H1 (cell line): Measurements from ENCODE around the gene NASP. TPM values are rescaled to one million over a fixed set of nuclear protein-coding genes. Genes with fewer than 3 reads are reported as not detected.

Experiments
- CTCF ChIA-PET: fragments of 300-600 bp; sonication (Branson Sonifier 250); formaldehyde crosslinking; loops from one replicate; lab custom pipeline; 2021; ENCODE audit not compliant: partially characterized antibody; lab: Charles Lee
- POLR2A ChIA-PET: fragments of 300-600 bp; sonication (Branson Sonifier 250); formaldehyde crosslinking; loops from one replicate; lab custom pipeline; 2021; ENCODE audit warnings: inconsistent platforms; ENCODE audit not compliant: partially characterized antibody; lab: Charles Lee
- DNase-seq, 2 experiments: peaks; one replicate each; pipeline versions ENCODE4 v3.0.0 to v3.0.0-alpha.2; 2010 to 2022; ENCODE audit warnings: low spot score in 2 of 2, low read depth in 1 of 2, mixed read lengths in 1 of 2
- FAIRE-seq: peaks from 2 replicates; lab custom pipeline; 2011; peaks lifted over from hg19 to GRCh38; lab: Jason Lieb, UNC
- H2AFZ ChIP-seq: 2 replicates; pipeline ENCODE4 v1.8.1; 2012; ENCODE audit warnings: low read length, inconsistent platforms
- H2AK5ac ChIP-seq: 2 replicates; pipeline ENCODE4 v1.6.1; 2013; ENCODE audit warnings: low read depth, low read length
- H2BK120ac ChIP-seq: replicated peaks from 2 replicates; pipeline ENCODE3; 2013; ENCODE audit warnings: low read depth, low read length, inconsistent platforms
- H2BK12ac ChIP-seq: 2 replicates; pipeline ENCODE4 v1.6.1; 2013; ENCODE audit warnings: low read depth, low read length
- H2BK15ac ChIP-seq: 2 replicates; pipeline ENCODE4 v1.6.1; 2013; ENCODE audit warnings: low read length
- H2BK20ac ChIP-seq: 2 replicates; pipeline ENCODE4 v1.6.1; 2013; ENCODE audit warnings: low read length
- H2BK5ac ChIP-seq: 2 replicates; pipeline ENCODE4 v1.6.1; 2013; ENCODE audit warnings: low read depth, low read length
- H3K14ac ChIP-seq: 2 replicates; pipeline ENCODE4 v1.6.1; 2013; ENCODE audit warnings: inconsistent platforms; ENCODE audit not compliant: insufficient read length
- H3K18ac ChIP-seq: 2 replicates; pipeline ENCODE4 v1.6.1; 2013; ENCODE audit warnings: low read length; ENCODE audit errors: extremely low read depth
- H3K23ac ChIP-seq: 2 replicates; pipeline ENCODE4 v1.6.1; 2013; ENCODE audit warnings: inconsistent platforms; ENCODE audit not compliant: insufficient read length
- H3K23me2 ChIP-seq: 2 replicates; pipeline ENCODE4 v1.6.1; 2013; ENCODE audit warnings: low read depth, low read length
- H3K27ac ChIP-seq: 2 replicates; pipeline ENCODE4 v1.6.1; 2011; ENCODE audit warnings: low read depth, low read length, inconsistent platforms
- H3K27me3 ChIP-seq, 4 experiments: replicated peaks in 1 of 4; 1 replicate in 1 of 4; 2 replicates in 3 of 4; pipeline versions ENCODE4 v1.6.1 to v1.8.1; 2011 to 2013; ENCODE audit warnings: low read length in 3 of 4, mild to moderate bottlenecking in 3 of 4, inconsistent platforms in 2 of 4, mixed read lengths in 2 of 4, moderate library complexity in 1 of 4; ENCODE audit not compliant: control insufficient read depth in 3 of 4, insufficient read depth in 3 of 4; ENCODE audit errors: extremely low read depth in 1 of 4
- H3K36me3 ChIP-seq, 4 experiments: 2 replicates each; pipeline versions ENCODE4 v1.6.1 to v1.8.1; 2011 to 2013; ENCODE audit warnings: mild to moderate bottlenecking in 4 of 4, low read length in 3 of 4, moderate library complexity in 2 of 4, control low read depth in 1 of 4, inconsistent platforms in 1 of 4; ENCODE audit not compliant: insufficient read depth in 4 of 4, control insufficient read depth in 2 of 4
- H3K4ac ChIP-seq: replicated peaks from 2 replicates; pipeline ENCODE3; 2013; ENCODE audit warnings: low read length, low read depth, mixed read lengths, inconsistent platforms; ENCODE audit not compliant: insufficient read length
- H3K4me1 ChIP-seq, 4 experiments: replicated peaks in 1 of 4; 1 replicate in 1 of 4; 2 replicates in 3 of 4; pipeline versions ENCODE4 v1.6.1 to v1.8.1; 2011 to 2013; ENCODE audit warnings: low read length in 3 of 4, inconsistent platforms in 2 of 4, mixed read lengths in 1 of 4; ENCODE audit not compliant: insufficient read depth in 4 of 4, control insufficient read depth in 3 of 4
- H3K4me2 ChIP-seq, 2 experiments: 2 replicates each; pipeline versions ENCODE4 v1.6.1 to v1.8.1; 2011 to 2013; ENCODE audit warnings: low read depth in 2 of 2, low read length in 2 of 2, control low read depth in 1 of 2, inconsistent platforms in 1 of 2, mild to moderate bottlenecking in 1 of 2; ENCODE audit not compliant: insufficient read depth in 1 of 2
- H3K4me3 ChIP-seq, 4 experiments: fragments of 200-600, 300-600 bp in 1 of 4; sonication (generic), shearing (Covaris generic), sonication (Bioruptor Twin) in 1 of 4; 2 replicates each; pipeline versions ENCODE4 v1.5.1 to v1.8.1; 2011 to 2016; ENCODE audit warnings: low read length in 4 of 4, low read depth in 3 of 4, control low read depth in 2 of 4, inconsistent platforms in 2 of 4, mild to moderate bottlenecking in 2 of 4, mixed read lengths in 1 of 4, moderate library complexity in 1 of 4; ENCODE audit not compliant: insufficient read depth in 2 of 4; ENCODE audit errors: extremely low read depth in 1 of 4
- H3K56ac ChIP-seq: replicated peaks from 2 replicates; pipeline ENCODE3; 2013; ENCODE audit warnings: low read depth, mild to moderate bottlenecking, mixed read lengths, low read length, inconsistent platforms; ENCODE audit not compliant: insufficient read length
- H3K79me1 ChIP-seq: 2 replicates; pipeline ENCODE4 v1.6.1; 2013; ENCODE audit warnings: low read depth, low read length, control low read depth
- H3K79me2 ChIP-seq, 2 experiments: 2 replicates each; pipeline versions ENCODE4 v1.6.1 to v1.8.1; 2012 to 2013; ENCODE audit warnings: low read length in 2 of 2, mild to moderate bottlenecking in 2 of 2, inconsistent platforms in 1 of 2; ENCODE audit not compliant: insufficient read depth in 2 of 2, control insufficient read depth in 1 of 2
- H3K9ac ChIP-seq, 4 experiments: replicated peaks in 1 of 4; 1 replicate in 1 of 4; 2 replicates in 3 of 4; pipeline versions ENCODE4 v1.6.1 to v1.8.1; 2011 to 2013; ENCODE audit warnings: low read depth in 3 of 4, low read length in 3 of 4, control low read depth in 2 of 4, mild to moderate bottlenecking in 2 of 4, moderate library complexity in 2 of 4, inconsistent platforms in 1 of 4; ENCODE audit errors: extremely low read depth in 1 of 4
- H3K9me3 ChIP-seq, 2 experiments: 2 replicates each; pipeline versions ENCODE4 v1.6.1 to v1.8.1; 2012 to 2013; ENCODE audit warnings: mild to moderate bottlenecking in 2 of 2, moderate library complexity in 2 of 2, control low read depth in 1 of 2, inconsistent platforms in 1 of 2, low read depth in 1 of 2, low read length in 1 of 2, mixed read lengths in 1 of 2; ENCODE audit not compliant: insufficient read depth in 2 of 2
- H4K20me1 ChIP-seq, 2 experiments: replicated peaks in 1 of 2; 2 replicates each; pipeline versions ENCODE3 to v1.8.1; 2011 to 2013; ENCODE audit warnings: inconsistent platforms in 2 of 2, low read length in 2 of 2, mild to moderate bottlenecking in 1 of 2; ENCODE audit not compliant: insufficient read depth in 2 of 2, control insufficient read depth in 1 of 2
- H4K5ac ChIP-seq: 2 replicates; pipeline ENCODE4 v1.6.1; 2013; ENCODE audit warnings: low read length, low read depth, mixed read lengths, inconsistent platforms; ENCODE audit not compliant: insufficient read length
- H4K8ac ChIP-seq: 2 replicates; pipeline ENCODE4 v1.8.0; 2013; ENCODE audit warnings: mild to moderate bottlenecking, moderate library complexity, low read length, inconsistent platforms; ENCODE audit not compliant: insufficient read depth; ENCODE audit errors: extremely low read depth
- H4K91ac ChIP-seq: replicated peaks from 2 replicates; pipeline ENCODE3; 2013; ENCODE audit warnings: low read length, mixed read lengths, inconsistent platforms; ENCODE audit not compliant: insufficient read length
- BCL11A ChIP-seq, 2 experiments: IDR thresholded peaks; one replicate each; pipeline ENCODE4 v1.6.1; 2011; ENCODE audit warnings: low read depth in 2 of 2, low read length in 2 of 2, mild to moderate bottlenecking in 2 of 2
- E2F6 ChIP-seq: IDR thresholded peaks from 2 replicates; pipeline ENCODE4 v1.6.1; 2012; ENCODE audit warnings: inconsistent platforms
- EP300 ChIP-seq, 2 experiments: IDR thresholded peaks; 1 replicate in 1 of 2; 2 replicates in 1 of 2; pipeline ENCODE4 v1.6.1; 2011 to 2012; ENCODE audit warnings: low read depth in 2 of 2, low read length in 2 of 2, mild to moderate bottlenecking in 2 of 2, borderline replicate concordance in 1 of 2, inconsistent platforms in 1 of 2, moderate library complexity in 1 of 2
- NANOG ChIP-seq: IDR thresholded peaks from 2 replicates; pipeline ENCODE4 v1.6.1; 2011; ENCODE audit warnings: low read length, low read depth, mild to moderate bottlenecking, inconsistent platforms; ENCODE audit not compliant: insufficient read depth, poor library complexity, severe bottlenecking
- PHF8 ChIP-seq: fragments of 200-600 bp; sonication (generic); conservative IDR thresholded peaks from 2 replicates; pipeline ENCODE4 v1.7.1; 2012; ENCODE audit warnings: low read depth, mild to moderate bottlenecking, inconsistent platforms, low read length, moderate library complexity
- SRF ChIP-seq: IDR thresholded peaks from 2 replicates; pipeline ENCODE4 v1.6.1; 2011; ENCODE audit warnings: mild to moderate bottlenecking, low read depth, low read length, moderate library complexity
- TAF1 ChIP-seq: IDR thresholded peaks from 2 replicates; pipeline ENCODE4 v1.6.1; 2011; ENCODE audit warnings: mild to moderate bottlenecking, low read depth, low read length
- TCF12 ChIP-seq: IDR thresholded peaks from 2 replicates; pipeline ENCODE4 v1.6.1; 2011; ENCODE audit warnings: low read depth, mild to moderate bottlenecking, low read length
- WGBS, 2 experiments: shearing (Covaris generic) in 1 of 2; methylation state at CpG; one replicate each; pipeline versions ENCODE4 v1.1.6 to v1.1.7; 2013 to 2015; ENCODE audit warnings: low lambda C conversion rate in 2 of 2, mixed read lengths in 2 of 2, inconsistent platforms in 1 of 2, low coverage in 1 of 2, missing lambda C conversion rate in 1 of 2; ENCODE audit not compliant: insufficient replicate concordance in 2 of 2, insufficient coverage in 1 of 2, insufficient read length in 1 of 2; ENCODE audit errors: extremely low coverage in 1 of 2, missing lambda C conversion rate in 1 of 2; 5-methylcytosine and 5-hydroxymethylcytosine counted together
- polyA plus RNA-seq, 7 experiments: library from polyadenylated mRNA; depleted of rRNA in 3 of 7; stranded (reverse) in 5 of 7; unstranded in 2 of 7; fragments of >200 nt in 5 of 7; fragments of 200-250 nt in 2 of 7; gene quantifications; 1 replicate in 5 of 7; 2 replicates in 1 of 7; 4 replicates in 1 of 7; pipeline versions ENCODE4 v1.2.1 to v1.2.3, GENCODE V29; 2011 to 2013; ENCODE audit warnings: missing spikeins in 2 of 7, mixed read lengths in 2 of 7
- total RNA-seq: library from RNA; stranded (reverse); fragmentation: NEBNext Ultra II Directional; extraction: Animal tissue kit (Norgen Biotek cat#: 25700); gene quantifications from 2 replicates; pipeline ENCODE4 v1.2.1, GENCODE V29; 2021

Gene NASP
- total and polyA plus RNA-seq, 2 of the 8 experiments (the other 6 are each of a cell fraction or from before 2014, with no cell fraction given), result 263 to 647 TPM

GRCh38 chr1:45552331-45552730, 31.5 kb upstream of the NASP start:
- H4K5ac ChIP-seq, result no peak overlapping the region
- POLR2A ChIA-PET, result interaction anchor here (0.6 to 35.7 kb wide), 8 partner anchors 14 to 124 kb away, joined by 3 to 741 read pairs (median 36); partner anchors contain the start of genes CCDC163, MMACHC, NASP and PRDX1
- no peak overlapping the region for H2BK12ac ChIP-seq
- peaks cover 5 to 38% (median 19%) of the 10 kb centered on the region in 4 experiments for H3K36me3 ChIP-seq
- peaks cover 8% of the 10 kb centered on the region; the same call in 1 of the 2 replicates for H3K79me1 ChIP-seq
- no peak overlapping the region for H2AFZ ChIP-seq
- H3K9me3 ChIP-seq, result no peaks in the 10 kb centered on the region
- whole genome bisulfite sequencing, 2 experiments, result 88% methylated on average over 1 of the region's 1 CpG; no CpG with 5 or more reads in 1 of the 2 experiments
- peaks cover 4 to 5% of the 10 kb centered on the region in 2 experiments for H4K20me1 ChIP-seq
- no peak overlapping the region for H4K91ac ChIP-seq
- peak overlapping the region; percentile 7 for H3K4ac ChIP-seq
- no peaks in the 10 kb centered on the region for H3K27me3 ChIP-seq
- peaks cover 8% of the 10 kb centered on the region for H3K23me2 ChIP-seq
- no peak overlapping the region for H2AK5ac ChIP-seq
- peak overlapping the region; percentile 43 to 59; a peak in 3 of 4 replicates for H3K4me2 ChIP-seq
- peaks cover 10 to 49% of the 10 kb centered on the region in 2 experiments for H3K79me2 ChIP-seq
- no peak for FAIRE-seq
- no peak overlapping the region for H3K14ac ChIP-seq
- peaks cover 0 to 4% (median 1%) of the 10 kb centered on the region in 4 experiments; a peak in 3 of 7 replicates for H3K4me1 ChIP-seq
- H2BK20ac ChIP-seq, result no peak overlapping the region
- no peak for DNase-seq
- no peak overlapping the region for H2BK15ac ChIP-seq
- peak overlapping the region in 1 of 4 experiments; percentile 88; a peak in 3 of 8 replicates for H3K4me3 ChIP-seq
- CTCF ChIA-PET, result interaction anchor here (1.6 to 2.5 kb wide), 2 partner anchors 18 to 41 kb away, joined by 7 to 20 read pairs; no protein-coding TSS in a partner anchor
- no peak overlapping the region for H3K27ac ChIP-seq
- no peak overlapping the region for H3K23ac ChIP-seq
- peak overlapping the region in 1 of 4 experiments; percentile 24; a peak in 1 of 7 replicates for H3K9ac ChIP-seq
- H3K18ac ChIP-seq, result no peak overlapping the region
- no peak overlapping the region for H4K8ac ChIP-seq
- no peak overlapping the region for H2BK120ac ChIP-seq
- peak overlapping the region; percentile 87; the same call in 1 of the 2 replicates for H2BK5ac ChIP-seq
- no peak overlapping the region for H3K56ac ChIP-seq
- TF ChIP-seq PHF8, result no peak
- TF ChIP-seq SRF, result no peak
- no peak for TF ChIP-seq NANOG
- TF ChIP-seq E2F6, result no peak
- no peak for TF ChIP-seq BCL11A (IDR thresholded peaks at IDR 0.05; ENCODE audit: low read depth in 2 of 2, low read length in 2 of 2)
- TF ChIP-seq TCF12, result no peak
- TF ChIP-seq TAF1, result no peak
- TF ChIP-seq EP300 (IDR thresholded peaks at IDR 0.05; ENCODE audit: borderline replicate concordance in 1 of 2, low read depth in 2 of 2, low read length in 2 of 2), result no peak
